Keratinocyte (primary cell): Measurements from ENCODE around the gene IL19. TPM values are rescaled to one million over a fixed set of nuclear protein-coding genes. Genes with fewer than 3 reads are reported as not detected.

Source experiments
- DNase-seq: peaks from one replicate; pipeline ENCODE4 v3.0.0-alpha.2; 2011; ENCODE audit warnings: low read depth, missing footprints, low spot score
- FAIRE-seq: peaks from 2 replicates; lab custom pipeline; 2011; peaks lifted over from hg19 to GRCh38; lab: Jason Lieb, UNC
- H2AFZ ChIP-seq: 2 replicates; pipeline ENCODE4 v1.6.0; 2012; ENCODE audit warnings: low read length, control low read depth, inconsistent platforms; ENCODE audit not compliant: control insufficient read depth
- H3K27ac ChIP-seq: 2 replicates; pipeline ENCODE4 v1.5.1; 2011; ENCODE audit warnings: low read length; ENCODE audit not compliant: control insufficient read depth, insufficient read depth
- H3K27me3 ChIP-seq: 3 replicates; pipeline ENCODE4 v1.6.0; 2011; ENCODE audit warnings: low read length; ENCODE audit not compliant: control insufficient read depth, insufficient read depth; ENCODE audit errors: extremely low read depth
- H3K36me3 ChIP-seq, 2 experiments: 2 replicates in 1 of 2; 3 replicates in 1 of 2; pipeline ENCODE4 v1.5.1; 2011; ENCODE audit warnings: low read length in 2 of 2, mild to moderate bottlenecking in 1 of 2; ENCODE audit not compliant: control insufficient read depth in 2 of 2, insufficient read depth in 2 of 2; ENCODE audit errors: extremely low read depth in 1 of 2
- H3K4me1 ChIP-seq: 3 replicates; pipeline ENCODE4 v1.5.1; 2011; ENCODE audit warnings: low read length; ENCODE audit not compliant: control insufficient read depth, insufficient read depth; ENCODE audit errors: extremely low read depth
- H3K4me2 ChIP-seq: 3 replicates; pipeline ENCODE4 v1.6.0; 2011; ENCODE audit warnings: low read depth, low read length; ENCODE audit not compliant: control insufficient read depth, insufficient read depth; ENCODE audit errors: extremely low read depth
- H3K4me3 ChIP-seq, 3 experiments: fragments of 200-600 bp in 1 of 3; sonication (generic) in 1 of 3; 2 replicates in 2 of 3; 3 replicates in 1 of 3; pipeline ENCODE4 v1.5.1; 2011 to 2016; ENCODE audit warnings: low read length in 3 of 3, mild to moderate bottlenecking in 3 of 3, control low read depth in 2 of 3, inconsistent platforms in 1 of 3, low read depth in 1 of 3, mixed read lengths in 1 of 3, mixed run types in 1 of 3, moderate library complexity in 1 of 3; ENCODE audit not compliant: control insufficient read depth in 2 of 3, insufficient read depth in 2 of 3; ENCODE audit errors: extremely low read depth in 1 of 3
- H3K79me2 ChIP-seq: 2 replicates; pipeline ENCODE4 v1.6.0; 2012; ENCODE audit warnings: low read length; ENCODE audit not compliant: control insufficient read depth, insufficient read depth
- H3K9ac ChIP-seq: 3 replicates; pipeline ENCODE4 v1.6.0; 2011; ENCODE audit warnings: low read length; ENCODE audit not compliant: control insufficient read depth, insufficient read depth; ENCODE audit errors: extremely low read depth
- H3K9me1 ChIP-seq: 3 replicates; pipeline ENCODE4 v1.6.0; 2011; ENCODE audit warnings: low read length; ENCODE audit not compliant: control insufficient read depth, insufficient read depth; ENCODE audit errors: extremely low read depth
- H3K9me3 ChIP-seq: 2 replicates; pipeline ENCODE4 v1.5.1; 2012; ENCODE audit warnings: low read depth, low read length; ENCODE audit not compliant: control insufficient read depth
- H4K20me1 ChIP-seq: 3 replicates; pipeline ENCODE4 v1.6.0; 2011; ENCODE audit warnings: low read length; ENCODE audit not compliant: control insufficient read depth, insufficient read depth; ENCODE audit errors: extremely low read depth
- CTCF ChIP-seq, 3 experiments: IDR thresholded peaks in 1 of 3; conservative IDR thresholded peaks in 1 of 3; optimal IDR thresholded peaks in 1 of 3; 2 replicates in 2 of 3; 3 replicates in 1 of 3; pipeline versions ENCODE3 to v1.5.1; 2011; ENCODE audit warnings: low read length in 3 of 3, mild to moderate bottlenecking in 3 of 3, moderate library complexity in 2 of 3, control low read depth in 1 of 3, inconsistent platforms in 1 of 3; ENCODE audit not compliant: insufficient read depth in 2 of 3; ENCODE audit errors: extremely low read depth in 1 of 3
- EZH2 ChIP-seq: IDR thresholded peaks from one replicate; pipeline ENCODE4 v1.6.1; 2012; ENCODE audit warnings: inconsistent platforms, mild to moderate bottlenecking, low read length, moderate library complexity
- dilution Hi-C: fragments of 300-500 bp; cut with MboI; formaldehyde crosslinking; loops from one replicate; pipeline ENCODE4 v1.7.0; 2020; ENCODE audit warnings: low sequenced_read_pairs; ENCODE audit not compliant: extremely low pct_ligation_motif_present
- polyA plus RNA-seq, 5 experiments: library from polyadenylated mRNA; depleted of rRNA in 3 of 5; stranded (reverse) in 3 of 5; stranded (forward) in 1 of 5; unstranded in 1 of 5; fragments of >200 nt; gene quantifications; 1 replicate in 1 of 5; 2 replicates in 3 of 5; 3 replicates in 1 of 5; pipeline versions ENCODE4 v1.2.1 to v1.2.3, GENCODE V29; 2011 to 2012; ENCODE audit warnings: missing spikeins in 2 of 5, low read depth in 1 of 5, low replicate concordance in 1 of 5

IL19 gene
- polyA plus RNA-seq, 1 donor (not counting 4 experiments of a cell fraction or from before 2014, with no cell fraction given): not detected

- H3K4me1 ChIP-seq: peaks cover 19% of the 10 kb centered on the region
- FAIRE-seq (no peak), DNase-seq (no peak)
- no peaks in the 10 kb centered on the region for H3K9me1 ChIP-seq
- H3K4me3 ChIP-seq: no peak overlapping the region
- H3K27me3 ChIP-seq: no peaks in the 10 kb centered on the region
- H3K4me2 ChIP-seq: no peak overlapping the region
- no peaks in the 10 kb centered on the region for H3K36me3 ChIP-seq
- H3K9me3 ChIP-seq: no peaks in the 10 kb centered on the region
- TF ChIP-seq CTCF (optimal IDR thresholded peaks at IDR 0.05 in 1 of 3, IDR thresholded peaks at IDR 0.05 in 1 of 3, conservative IDR thresholded peaks at IDR 0.05 in 1 of 3; ENCODE audit: extremely low read depth in 1 of 3, insufficient read depth in 2 of 3, low read length in 3 of 3) (no peak), EZH2 (no peak)
- no peak overlapping the region for H3K27ac ChIP-seq
- H2AFZ ChIP-seq: no peak overlapping the region
- no peaks in the 10 kb centered on the region for H4K20me1 ChIP-seq
- no peak overlapping the region for H3K9ac ChIP-seq
- dilution Hi-C loops: no loop called here
- H3K79me2 ChIP-seq: no peaks in the 10 kb centered on the region
Observed at GRCh38 chr1:206832352-206832880, 61.8 kb downstream of the IL19 start.

GRCh38 chr1:206833106-206833680, 62.6 kb downstream of the IL19 start:
- Histone ChIP-seq H3K4me1 (peaks cover 19% of the 10 kb centered on the region), H3K9me1 (no peaks in the 10 kb centered on the region), H3K9me3 (no peaks in the 10 kb centered on the region), H3K36me3 (no peaks in the 10 kb centered on the region), H3K27me3 (no peaks in the 10 kb centered on the region), H3K79me2 (no peaks in the 10 kb centered on the region), H3K9ac (no peak overlapping the region), H3K4me3 (no peak overlapping the region), H4K20me1 (no peaks in the 10 kb centered on the region), H3K4me2 (no peak overlapping the region), H3K27ac (no peak overlapping the region), H2AFZ (no peak overlapping the region)
- no peak for DNase-seq
- dilution Hi-C loops: no loop called here
- no peak for TF ChIP-seq CTCF (optimal IDR thresholded peaks at IDR 0.05 in 1 of 3, IDR thresholded peaks at IDR 0.05 in 1 of 3, conservative IDR thresholded peaks at IDR 0.05 in 1 of 3; ENCODE audit: extremely low read depth in 1 of 3, insufficient read depth in 2 of 3, low read length in 3 of 3)
- TF ChIP-seq EZH2: no peak
- no peak for FAIRE-seq
